ENCODE results near the gene SBK2.
"Not testable (repeated sequence)": the region's sequence is repeated elsewhere in the genome, so short reads cannot be mapped to it uniquely, and the experiment has no call there.

The SBK2 gene

DNA sequence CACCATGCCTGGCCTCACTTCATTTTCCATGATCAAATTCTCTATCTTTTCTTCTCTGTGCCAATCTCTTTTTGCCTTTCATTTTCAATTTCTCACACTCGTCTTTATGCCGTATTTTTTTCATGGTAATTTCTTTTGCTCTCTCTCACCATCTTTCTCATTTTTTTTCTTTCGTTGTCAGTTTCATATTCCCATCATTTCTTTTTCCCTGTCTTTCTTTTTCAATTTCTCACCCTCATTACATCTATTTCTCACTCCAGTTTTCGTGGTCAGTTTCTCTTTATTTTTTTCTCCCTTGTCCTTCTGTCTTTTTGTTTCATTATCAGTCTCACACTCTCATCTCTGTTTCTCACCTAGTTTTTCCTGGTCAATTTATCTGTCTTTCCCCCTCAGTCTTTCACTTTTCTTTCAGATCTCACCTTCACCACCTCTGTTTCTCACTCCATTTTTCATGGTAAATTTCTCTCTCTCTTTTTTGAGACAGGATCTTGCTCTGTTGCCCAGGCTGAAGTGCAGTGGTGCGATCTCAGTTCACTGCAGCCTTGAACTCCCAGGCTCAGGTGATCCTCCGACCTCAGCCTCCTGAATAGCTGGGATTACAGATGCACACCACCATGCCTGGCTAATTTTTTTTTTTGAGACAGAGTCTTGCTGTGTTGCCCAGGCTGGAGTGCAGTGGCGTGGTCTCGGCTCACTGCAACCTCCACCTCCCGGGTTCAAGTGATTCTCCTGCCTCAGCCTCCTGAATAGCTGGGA is 34.6 kb downstream of the SBK2 start:
- no peak for DNase-seq (ENCODE audit: low read depth in 2 of 2)

DNA sequence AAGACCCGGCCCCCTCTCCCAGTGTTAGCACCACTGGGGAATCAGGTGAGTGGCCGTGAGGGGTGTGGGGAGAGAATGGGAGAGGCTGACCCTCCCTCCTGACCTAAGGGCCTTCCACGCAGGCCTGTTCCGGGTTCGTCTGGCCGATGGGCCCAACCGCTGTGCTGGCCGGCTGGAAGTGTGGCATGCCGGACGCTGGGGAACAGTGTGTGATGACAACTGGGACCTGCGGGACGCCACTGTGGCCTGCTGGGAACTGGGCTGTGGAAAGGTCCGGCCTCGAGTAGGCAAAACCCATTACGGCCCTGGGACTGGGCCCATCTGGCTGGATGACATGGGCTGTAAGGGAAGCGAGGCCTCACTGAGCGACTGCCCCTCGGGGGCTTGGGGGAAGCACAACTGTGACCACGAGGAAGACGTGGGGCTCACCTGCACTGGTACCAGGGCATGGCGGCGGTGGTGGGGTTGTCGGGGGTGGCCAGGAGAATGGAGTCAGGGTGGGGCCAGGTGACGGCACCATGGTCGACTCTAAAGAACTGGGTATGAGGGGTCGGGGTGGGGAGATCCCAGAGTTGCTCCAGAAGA is 36.5 kb downstream of the SBK2 start:
- DNase-seq (ENCODE audit: low read depth in 2 of 2): no peak

DNA sequence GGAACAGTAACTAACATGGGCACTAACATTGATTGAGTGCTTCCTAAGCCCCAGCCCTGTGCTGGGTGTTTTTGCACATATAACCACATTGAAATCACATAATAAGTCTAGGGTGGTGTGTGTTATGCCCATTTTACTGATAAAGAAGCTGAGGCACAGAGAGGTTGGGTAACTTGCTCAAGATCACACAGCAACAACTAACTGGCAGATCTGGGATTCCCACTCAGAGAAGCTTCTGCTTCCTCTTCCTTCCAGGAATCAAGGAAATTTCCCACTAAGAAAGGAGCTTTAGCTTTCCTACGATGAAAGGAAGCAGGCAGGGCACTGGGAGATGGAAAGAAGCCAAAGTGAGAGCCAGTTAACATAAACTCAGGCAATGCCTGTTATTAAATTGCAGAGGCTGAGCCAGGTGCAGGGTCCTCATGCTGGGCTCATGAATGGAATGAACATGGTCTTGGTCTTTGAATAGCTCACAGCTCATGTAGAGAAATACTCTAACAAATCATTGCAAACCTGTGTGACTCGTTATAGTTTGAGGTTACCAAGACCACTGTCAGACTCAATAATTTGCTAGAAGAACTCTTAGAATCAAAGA is 38.6 kb downstream of the SBK2 start:
- no peak for DNase-seq (ENCODE audit: low read depth in 2 of 2)

DNA sequence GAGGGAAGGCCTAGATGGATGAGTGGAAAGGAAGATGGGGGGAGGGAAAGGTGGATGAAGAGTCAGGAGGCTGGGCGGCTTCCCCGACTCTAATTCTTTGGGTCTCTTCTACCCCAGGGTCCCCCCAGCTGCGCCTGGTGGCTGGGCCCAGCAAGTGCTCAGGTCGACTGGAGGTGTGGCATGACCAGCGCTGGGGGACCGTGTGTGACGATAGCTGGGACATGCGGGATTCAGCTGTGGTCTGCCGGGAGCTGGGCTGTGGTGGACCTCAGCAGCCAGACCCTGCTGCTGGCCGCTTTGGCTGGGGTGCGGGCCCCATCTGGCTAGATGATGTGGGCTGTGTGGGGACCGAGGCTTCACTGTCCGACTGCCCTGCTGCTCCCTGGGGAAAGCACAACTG is 39.2 kb downstream of the SBK2 start:
- DNase-seq (ENCODE audit: low read depth in 2 of 2): no peak

DNA sequence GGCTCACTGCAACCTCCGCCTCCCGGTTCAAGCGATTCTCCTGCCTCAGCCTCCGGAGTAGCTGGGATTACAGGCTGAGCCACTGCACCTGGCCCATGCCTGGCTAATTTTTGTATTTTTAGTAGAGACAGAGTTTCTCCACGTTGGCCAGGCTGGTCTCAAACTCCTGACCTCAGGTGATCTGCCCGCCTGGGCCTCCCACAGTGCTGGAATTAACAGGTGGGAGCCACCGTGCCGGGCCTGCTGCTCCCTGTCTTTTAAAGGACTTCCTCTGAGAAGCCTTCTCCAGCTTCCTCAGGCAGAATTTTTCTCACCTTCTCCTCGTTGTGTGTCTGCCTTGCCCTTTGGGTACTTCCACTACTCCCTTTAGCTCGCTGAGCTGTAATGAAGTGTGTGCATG is 40.1 kb downstream of the SBK2 start:
- DNase-seq (ENCODE audit: low read depth in 2 of 2): not testable (repeated sequence)

DNA sequence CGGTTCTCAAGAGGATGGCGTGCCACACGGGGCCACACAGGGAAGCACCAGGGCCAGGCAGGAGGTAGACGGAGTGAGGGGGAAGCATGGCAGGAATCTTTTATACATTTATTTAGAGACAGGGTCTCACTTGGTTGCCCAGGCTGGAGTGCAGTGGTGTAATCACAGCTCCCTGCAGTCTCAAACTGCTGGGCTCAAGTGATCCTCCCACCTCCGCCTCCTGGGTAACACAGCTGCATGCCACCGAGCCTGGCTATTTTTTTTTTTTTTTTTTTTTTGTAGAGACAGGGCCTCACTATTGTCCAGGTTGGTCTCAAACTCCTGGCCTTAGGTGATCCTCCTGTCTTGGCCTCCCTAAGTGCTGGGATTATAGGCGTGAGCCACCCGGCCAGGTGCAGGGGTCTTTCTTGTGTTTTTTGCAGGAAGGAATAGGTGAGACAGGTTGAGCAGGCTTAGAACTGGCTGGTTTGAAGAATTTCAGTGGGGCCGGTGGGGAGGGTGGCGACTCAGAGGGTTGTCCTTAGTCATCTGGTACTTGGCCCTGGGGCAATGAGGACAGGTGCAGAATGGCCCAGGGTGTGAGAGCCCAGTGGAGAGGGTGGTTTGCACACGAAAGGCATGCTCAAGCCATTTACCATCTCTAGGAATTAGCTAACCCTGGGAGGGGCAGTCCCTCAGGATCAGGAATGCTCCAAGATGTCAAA is 41.1 kb downstream of the SBK2 start:
- no peak for DNase-seq (ENCODE audit: low read depth in 2 of 2)

DNA sequence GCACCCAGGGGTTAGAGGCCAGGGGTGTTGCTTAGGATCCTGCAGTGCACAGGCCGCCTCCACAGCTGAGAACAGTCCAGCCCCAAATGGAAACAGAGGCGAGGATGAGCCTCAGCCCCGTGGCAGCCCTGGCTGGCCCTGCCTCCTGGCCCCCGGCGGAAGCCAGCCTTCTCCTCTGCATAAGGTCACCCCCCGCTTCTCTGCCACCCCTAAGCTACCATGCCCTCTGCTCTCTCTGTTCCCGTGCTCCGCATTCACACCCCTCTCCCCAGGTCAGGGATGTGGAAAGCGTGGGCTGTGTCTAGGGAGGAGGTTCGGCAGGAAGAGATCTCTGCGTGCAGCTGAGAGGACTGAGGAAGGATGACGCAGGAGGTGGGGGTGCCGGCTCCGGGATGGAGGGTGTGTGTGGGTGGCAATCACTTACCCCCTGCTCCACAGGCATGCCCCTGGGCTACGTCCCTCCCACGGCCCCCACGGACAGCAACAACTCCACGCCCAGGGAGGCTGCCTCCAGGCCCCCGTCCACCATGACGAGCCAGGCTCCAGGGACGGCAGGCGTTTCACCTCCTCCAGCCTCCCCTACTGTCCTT is 42.7 kb downstream of the SBK2 start:
- DNase-seq (ENCODE audit: low read depth in 2 of 2): no peak

DNA sequence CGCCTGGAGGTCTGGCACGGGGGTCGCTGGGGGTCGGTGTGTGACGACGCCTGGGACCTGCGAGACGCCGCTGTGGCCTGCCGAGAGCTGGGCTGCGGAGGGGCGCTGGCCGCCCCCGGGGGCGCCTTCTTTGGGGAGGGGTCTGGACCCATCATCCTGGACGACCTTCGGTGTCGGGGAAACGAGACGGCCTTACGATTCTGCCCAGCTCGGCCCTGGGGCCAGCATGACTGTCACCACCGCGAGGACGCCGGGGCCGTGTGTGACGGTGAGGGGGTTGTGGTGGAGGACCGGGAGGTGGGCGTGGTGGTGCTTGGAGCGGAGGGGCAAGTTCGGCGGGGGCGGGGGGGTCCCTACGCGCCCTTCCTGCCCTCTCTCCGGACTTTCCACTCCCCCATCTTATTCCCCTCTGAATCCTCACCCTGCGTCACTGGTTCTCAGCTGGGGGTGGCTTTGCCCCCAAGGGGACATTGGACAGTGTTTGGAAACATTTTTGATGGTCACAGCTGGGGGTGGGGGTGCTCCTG is 43.2 kb downstream of the SBK2 start:
- no peak for DNase-seq (ENCODE audit: low read depth in 2 of 2)

DNA sequence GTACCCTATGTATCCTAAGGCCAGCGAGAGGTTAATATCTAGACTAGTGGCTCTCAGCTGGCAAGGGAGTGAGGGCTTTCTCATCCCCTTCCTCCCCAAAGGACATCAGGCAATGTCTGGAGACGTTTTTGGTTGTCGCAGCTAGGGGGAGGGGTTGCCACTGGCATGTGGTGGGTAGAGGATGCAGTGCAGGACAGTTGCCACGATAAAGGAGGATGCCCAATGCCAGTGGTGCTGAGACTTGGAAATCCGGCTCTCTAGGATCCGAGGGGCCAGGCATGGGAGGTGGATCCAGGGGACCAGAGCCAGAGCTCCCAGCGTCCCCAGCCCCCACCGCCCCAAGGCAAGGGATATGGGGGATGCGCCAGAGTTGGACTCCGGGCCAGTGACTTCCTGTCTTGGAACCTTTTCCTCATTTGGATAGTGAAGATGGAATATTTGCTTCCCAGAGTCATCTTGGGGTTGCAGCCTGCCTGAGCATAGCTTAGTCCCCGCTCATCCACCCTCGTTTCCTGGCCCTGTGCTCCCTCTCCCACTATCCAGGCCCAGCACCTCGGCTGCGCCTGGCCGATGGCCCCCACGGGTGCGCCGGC is 43.8 kb downstream of the SBK2 start:
- DNase-seq (ENCODE audit: low read depth in 2 of 2): no peak

DNA sequence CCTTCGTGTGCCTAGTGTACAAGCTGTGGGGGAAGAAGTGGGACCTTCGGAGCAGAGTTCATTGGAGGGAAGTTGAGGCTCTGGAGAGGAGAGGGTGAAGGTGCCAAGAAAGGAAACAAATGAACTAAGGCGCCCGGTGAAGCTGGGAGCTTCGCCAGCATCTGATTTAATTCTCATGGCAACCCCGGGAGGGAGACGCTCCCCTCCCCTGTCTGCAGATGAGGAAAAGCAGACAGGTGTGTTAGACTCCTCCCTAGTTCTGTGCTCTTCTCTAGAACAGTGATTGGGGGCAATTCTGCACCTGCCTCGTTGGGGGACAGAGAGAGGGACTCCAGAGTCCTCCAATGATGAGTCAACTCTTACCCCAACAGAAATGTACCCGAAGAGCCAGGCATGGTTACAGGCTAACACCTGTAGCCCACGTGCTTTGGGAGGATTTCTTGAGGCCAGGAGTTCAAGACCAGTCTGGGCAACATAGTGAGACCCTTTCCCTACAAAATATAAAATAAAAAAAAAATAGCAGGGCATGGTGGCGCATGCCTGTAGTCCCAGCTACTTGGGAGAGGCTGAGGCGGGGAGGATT is 44.5 kb downstream of the SBK2 start:
- no peak for DNase-seq (ENCODE audit: low read depth in 2 of 2)

DNA sequence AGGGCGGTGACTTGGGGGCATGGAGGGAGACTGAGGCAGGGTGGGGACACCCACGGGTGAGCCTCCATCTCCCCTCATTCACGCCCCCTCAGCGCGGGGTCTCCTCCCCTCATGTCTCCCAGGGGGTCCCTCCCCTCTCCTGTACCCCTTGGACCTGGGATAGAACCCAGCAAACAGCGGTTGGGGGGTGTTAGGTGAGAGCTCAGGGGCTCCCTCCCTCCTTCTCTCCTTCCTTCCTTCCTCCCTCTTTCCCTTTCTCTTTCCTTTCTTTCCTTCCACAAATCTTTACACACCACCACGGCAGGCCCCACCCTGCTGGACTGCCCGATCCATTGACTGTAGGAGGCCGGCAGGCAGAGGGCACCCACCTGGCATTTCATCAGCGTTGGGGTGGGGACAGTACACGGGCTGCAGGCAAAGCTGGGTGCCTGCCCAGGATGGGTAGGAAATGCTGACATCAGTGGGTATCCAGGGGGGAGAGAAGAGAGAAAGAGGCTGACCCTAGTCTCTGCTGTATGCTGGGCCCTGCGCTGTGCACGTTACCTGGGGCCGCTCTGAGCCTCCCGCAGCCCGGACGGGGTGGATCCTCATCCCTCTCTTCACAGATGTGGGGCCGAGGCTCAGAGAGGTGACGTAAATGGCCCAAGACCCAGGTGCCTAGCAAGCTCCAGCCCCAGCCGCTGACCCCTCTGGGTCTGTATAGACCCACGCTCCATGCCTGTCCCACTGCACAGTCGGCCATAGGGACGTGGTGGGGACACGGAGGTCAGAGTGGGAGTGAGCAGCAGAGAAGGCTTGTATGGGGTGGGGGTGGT is 45.2 kb downstream of the SBK2 start:
- no peak for DNase-seq (ENCODE audit: low read depth in 2 of 2)

DNA sequence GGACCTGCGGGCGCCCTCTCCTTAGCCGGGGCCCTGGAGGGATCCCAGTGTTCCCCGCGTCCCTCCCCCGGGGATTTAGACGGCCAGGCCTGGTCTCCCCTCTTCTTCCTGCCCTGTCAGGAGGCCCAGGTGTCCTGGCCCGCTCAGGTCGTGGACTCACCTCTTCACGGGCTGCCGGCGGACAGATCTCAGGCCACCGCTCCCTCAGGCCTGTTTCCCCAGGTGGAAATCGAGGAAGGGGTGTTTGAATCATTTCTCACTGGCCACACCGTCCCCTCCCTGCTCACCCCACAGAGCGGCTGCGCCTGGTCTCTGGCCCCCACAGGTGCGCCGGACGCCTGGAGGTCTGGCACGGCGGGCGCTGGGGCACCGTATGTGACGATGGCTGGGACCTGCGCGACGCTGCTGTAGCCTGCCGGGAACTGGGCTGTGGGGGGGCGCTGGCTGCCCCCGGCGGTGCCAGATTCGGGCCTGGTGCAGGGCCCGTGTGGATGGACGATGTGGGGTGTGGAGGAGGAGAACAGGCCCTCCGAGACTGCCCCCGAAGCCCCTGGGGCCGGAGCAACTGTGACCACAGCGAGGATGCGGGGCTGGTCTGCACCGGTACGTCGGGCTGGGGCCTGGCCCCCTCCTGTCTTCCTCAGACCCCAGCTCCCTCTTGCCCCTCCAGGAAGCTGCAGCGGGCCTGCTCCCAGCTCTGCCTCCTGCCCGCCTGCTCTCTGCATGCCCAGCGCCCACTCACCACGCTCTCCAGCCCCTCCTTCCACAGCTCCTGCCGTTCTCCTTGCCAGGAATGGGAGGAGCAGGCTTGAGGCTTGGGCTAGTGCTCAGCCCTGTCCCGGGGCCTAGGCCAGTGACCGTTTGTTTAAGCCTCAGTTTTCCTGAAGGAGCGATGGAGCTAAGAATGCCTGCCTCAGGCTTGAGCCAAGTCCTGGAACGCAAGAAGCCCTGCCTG is 46.2 kb downstream of the SBK2 start:
- DNase-seq (ENCODE audit: low read depth in 2 of 2): no peak

DNA sequence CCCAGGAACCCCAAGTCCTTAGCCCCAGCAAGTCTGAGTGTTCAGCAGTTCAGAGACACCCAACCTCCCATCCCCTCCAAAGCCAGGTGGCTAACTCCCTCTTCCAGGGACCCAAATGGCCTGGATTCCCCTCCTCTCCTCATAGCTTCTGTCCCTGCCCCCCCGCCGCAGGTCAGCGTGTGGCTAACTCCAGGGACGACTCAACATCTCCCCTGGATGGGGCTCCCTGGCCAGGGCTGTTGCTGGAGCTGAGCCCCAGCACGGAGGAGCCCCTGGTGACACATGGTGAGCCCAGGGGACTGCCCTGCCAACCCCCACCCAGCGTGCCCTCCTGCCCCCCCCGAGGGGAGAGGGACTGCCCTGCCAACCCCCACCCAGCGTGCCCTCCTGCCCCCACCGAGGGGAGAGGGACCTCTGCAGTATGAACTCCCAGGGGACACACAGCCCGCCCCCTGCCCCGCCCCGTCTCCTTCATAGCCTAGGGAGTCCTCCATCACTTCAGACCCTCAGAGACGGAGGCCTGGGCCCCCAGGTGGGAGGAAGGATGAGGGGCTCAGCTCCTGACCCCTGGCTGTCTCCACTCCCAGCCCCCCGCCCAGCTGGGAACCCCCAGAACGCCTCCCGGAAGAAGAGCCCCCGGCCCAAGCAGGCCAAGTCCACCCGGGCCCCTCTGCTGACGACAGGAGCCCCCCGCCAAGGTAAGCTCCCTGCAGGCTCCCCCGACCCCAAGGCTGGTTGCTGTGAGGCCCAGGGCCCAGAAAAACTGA is 47.0 kb downstream of the SBK2 start:
- DNase-seq (ENCODE audit: low read depth in 2 of 2): no peak

DNA sequence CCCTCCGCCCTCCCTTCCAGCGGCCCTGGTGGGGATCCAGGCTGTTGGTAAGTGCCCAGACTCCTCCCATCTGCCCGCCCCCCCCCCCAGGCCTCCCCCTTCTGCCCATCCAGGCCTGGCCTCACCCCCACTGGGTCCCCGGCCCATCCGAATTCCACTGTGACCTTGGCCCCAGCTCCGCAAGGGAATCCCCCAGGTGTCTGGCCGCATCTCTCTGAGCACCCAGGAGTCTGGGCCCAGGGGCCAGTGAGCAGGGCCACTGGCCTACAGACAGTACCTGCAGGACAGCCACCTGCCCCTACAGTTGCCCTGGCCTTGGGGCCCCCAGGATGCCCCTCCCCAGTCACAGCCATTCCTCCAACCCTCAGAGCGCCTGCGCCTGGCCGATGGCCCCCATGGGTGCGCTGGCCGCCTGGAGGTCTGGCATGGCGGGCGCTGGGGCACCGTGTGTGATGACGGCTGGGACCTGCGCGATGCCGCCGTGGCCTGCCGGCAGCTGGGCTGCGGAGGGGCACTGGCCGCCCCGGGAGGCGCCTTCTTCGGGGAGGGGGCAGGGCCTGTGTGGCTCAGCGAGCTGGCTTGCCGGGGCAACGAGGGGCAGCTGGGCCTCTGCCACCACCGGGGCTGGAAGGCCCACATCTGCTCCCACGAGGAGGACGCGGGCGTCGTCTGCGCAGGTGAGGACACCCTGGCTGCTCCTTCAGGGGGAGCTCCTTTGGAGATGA is 47.8 kb downstream of the SBK2 start:
- DNase-seq (ENCODE audit: low read depth in 2 of 2): no peak

DNA sequence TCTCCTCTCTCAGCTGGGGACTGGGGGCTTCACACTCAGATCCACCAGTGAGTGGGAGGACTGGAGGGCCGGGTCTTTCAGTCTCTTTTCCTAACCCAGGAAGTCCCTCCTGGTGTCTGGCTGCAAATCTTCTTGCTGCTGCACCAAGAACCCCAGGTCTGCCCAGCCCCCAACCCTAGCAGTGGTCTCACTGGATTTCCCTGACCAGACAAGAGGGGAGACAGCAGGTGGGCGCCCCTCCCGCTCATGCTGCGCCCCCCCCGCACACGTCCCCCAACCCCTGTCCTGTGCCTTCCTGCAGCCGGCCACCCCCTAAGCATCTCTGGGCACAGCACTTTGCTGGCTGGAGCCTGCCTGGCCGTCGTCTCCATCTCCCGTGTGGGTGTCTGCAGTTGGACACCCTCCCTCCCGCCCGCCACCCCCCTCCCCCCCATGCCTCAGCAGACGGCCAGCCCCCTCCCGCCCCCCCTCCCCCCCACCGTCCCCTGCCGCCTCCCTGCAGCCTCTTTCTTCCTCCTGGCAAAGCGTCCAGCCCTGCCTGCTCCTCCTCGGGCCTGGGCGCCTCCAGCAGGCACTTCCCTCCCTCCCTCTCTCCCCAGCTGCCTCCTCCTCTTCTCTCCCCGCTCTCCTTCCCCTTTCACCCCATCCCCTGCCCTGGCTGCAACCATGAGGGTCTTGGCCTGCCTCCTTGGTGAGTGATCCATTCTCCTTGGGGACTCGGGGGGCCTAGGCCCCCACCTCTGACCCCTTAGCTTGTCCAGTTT is 48.8 kb downstream of the SBK2 start, which contains the start of gene SSC5D:
SSC5D (plus strand) TSS at position 513 of the 764 bp plus-strand sequence; CDS start at position 667, 154 bp downstream.
- no peak for DNase-seq (ENCODE audit: low read depth in 2 of 2)

DNA sequence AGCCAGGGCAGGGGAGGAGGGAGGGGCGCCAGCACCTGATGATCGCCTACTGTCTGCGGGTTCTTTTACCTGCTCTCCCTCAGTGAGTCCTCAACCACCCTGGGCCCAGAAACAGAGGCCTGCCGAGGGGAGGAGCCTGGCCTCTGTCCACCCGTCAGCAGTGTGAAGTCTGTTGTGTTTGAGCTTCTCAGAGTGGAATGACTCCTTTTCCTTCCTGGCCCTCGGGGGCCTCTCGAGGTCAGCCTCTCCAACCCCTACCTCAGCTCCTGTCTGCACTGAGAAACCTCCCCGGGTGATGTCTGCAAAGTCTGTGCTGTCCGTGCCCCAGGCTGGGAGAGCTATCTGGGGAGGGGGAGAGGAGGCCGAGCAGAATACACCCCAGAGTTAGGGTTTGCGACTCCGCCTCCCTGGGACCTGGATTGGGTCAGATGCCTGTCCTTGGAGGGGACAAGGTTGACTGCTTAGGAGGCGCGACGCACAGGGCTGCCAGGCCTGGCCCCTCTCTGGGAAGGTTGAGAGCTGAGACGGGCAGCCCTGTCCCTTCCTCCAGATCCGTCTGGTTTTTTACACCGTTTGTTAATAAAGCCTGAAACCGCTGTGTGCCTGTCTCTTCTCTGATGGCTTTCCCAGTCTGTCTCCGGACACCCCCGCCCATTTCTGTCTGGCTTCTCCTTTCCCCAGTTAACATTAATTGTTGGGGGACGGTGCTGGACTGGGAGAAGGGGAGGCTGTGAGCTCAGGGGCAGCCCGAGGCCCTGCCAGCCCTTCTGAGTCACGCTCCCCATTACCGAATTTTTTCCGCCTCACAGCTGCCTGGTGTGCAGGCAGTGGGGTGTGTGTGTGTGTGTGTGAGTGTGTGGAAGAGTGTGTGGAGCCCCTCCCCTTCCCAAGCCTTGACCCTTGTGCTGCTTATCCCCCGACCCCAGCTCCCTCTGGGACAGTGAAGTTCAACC is 49.7 kb downstream of the SBK2 start:
- DNase-seq (ENCODE audit: low read depth in 2 of 2): peak; percentile 87 to 90
